ENCODE measurements around the gene PFDN4. TPM values are rescaled to one million over a fixed set of nuclear protein-coding genes. Genes with fewer than 3 reads are reported as not detected.

PFDN4 gene
- total RNA-seq, 1 donor from 2014 or later: 116 TPM

DNA sequence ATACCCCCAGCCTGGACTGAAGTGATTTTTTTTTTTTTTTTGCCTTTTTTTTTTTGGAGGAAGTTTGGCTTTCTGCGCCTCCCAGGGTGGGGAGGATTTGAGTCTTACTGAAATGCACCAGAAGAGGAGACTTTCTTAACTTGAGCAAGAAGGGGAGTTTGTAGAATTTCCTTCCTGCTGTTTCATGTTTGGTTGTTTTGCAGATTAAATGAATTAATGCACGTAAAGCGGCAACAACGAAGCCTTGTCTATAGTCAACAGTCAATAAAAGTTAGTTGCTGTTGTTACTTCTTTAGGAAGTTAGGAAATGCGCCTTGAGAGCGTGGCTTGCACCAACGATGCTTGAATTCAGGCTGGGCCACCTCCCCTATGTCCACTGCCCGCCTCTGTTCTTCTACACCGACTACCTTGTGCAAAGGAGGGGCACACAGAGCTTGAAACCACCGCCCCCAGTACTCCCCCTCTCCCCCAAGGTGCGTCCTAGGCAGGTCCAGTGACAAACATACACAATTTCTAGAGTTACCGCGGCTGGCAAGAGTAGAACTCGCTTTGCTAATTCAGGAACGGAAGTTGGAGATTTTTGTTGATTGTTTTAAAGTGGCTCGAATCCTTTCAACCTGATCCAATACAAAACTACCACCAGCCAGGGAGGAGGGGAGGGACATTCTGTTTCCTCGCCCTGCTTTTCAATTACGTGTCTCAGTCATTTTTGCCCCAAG is 33.3 kb upstream of the PFDN4 start:
- H3K4me3 ChIP-seq (ENCODE audit: low read depth, low read length): peak overlapping the region; percentile 45
- TF ChIP-seq, protein P1, sequence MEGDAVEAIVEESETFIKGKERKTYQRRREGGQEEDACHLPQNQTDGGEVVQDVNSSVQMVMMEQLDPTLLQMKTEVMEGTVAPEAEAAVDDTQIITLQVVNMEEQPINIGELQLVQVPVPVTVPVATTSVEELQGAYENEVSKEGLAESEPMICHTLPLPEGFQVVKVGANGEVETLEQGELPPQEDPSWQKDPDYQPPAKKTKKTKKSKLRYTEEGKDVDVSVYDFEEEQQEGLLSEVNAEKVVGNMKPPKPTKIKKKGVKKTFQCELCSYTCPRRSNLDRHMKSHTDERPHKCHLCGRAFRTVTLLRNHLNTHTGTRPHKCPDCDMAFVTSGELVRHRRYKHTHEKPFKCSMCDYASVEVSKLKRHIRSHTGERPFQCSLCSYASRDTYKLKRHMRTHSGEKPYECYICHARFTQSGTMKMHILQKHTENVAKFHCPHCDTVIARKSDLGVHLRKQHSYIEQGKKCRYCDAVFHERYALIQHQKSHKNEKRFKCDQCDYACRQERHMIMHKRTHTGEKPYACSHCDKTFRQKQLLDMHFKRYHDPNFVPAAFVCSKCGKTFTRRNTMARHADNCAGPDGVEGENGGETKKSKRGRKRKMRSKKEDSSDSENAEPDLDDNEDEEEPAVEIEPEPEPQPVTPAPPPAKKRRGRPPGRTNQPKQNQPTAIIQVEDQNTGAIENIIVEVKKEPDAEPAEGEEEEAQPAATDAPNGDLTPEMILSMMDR (conservative IDR thresholded peaks at IDR 0.05; ENCODE audit: low read depth, low read length): no peak
- DNase-seq (ENCODE audit: low read depth): no peak

DNA sequence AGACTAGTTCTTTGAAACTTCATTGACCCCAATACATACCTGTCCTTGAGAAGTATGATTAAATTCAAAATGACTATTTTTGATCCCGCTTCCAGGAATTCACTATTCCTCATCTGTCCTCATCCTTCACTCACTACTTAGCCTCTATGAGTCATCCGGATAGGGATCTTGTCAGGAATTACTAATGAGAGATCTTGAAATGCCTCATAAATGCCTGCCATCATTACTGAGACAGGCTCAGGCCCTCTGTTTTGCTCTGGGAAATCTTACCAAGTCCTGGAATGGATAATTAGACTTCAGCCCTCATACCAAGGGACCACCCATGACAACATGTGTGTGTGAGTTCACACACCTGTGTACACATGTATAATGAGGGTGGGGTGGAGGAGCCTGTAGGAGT is 31.3 kb upstream of the PFDN4 start:
- TF ChIP-seq, protein P1 (conservative IDR thresholded peaks at IDR 0.05; ENCODE audit: low read depth, low read length): no peak
- DNase-seq (ENCODE audit: low read depth): no peak

GRCh38 chr20:54177378-54177777 is 30.5 kb upstream of the PFDN4 start:
- no peak for DNase-seq (ENCODE audit: low read depth)
- TF ChIP-seq, protein P1 (conservative IDR thresholded peaks at IDR 0.05; ENCODE audit: low read depth, low read length): no peak
- H3K4me3 ChIP-seq (ENCODE audit: low read depth, low read length): no peak overlapping the region

More for the DNA sequence above, 31.3 kb upstream of the PFDN4 start:
- H3K4me3 ChIP-seq (ENCODE audit: low read depth, low read length): no peak overlapping the region

GRCh38 chr20:54178256-54178655 is 29.6 kb upstream of the PFDN4 start:
- DNase-seq (ENCODE audit: low read depth): no peak
- TF ChIP-seq, protein P1 (conservative IDR thresholded peaks at IDR 0.05; ENCODE audit: low read depth, low read length): no peak
- no peak overlapping the region for H3K4me3 ChIP-seq (ENCODE audit: low read depth, low read length)

DNA sequence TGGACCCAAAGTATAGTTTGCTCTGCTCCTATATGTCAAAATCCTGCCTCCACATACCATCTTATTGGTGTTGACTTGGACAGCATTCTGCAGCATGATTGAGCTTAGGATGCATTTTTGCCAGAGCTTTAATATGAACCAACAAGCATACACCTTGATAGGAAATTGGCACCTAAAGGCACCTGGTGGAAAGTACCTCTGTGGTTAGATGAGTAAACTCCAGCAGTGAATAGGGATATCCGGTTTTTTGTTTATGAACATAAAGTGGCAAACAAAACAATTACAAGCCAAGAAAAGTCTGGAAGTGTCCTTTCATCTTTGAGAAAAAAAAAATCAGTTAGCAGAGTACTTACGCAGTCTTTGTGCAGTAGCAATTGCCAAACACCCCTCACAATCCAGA is 27.9 kb upstream of the PFDN4 start:
- TF ChIP-seq, protein P1 (conservative IDR thresholded peaks at IDR 0.05; ENCODE audit: low read depth, low read length): no peak
- no peak for DNase-seq (ENCODE audit: low read depth)

GRCh38 chr20:54180931-54181330 is 27.0 kb upstream of the PFDN4 start:
- H3K4me3 ChIP-seq (ENCODE audit: low read depth, low read length): no peak overlapping the region
- DNase-seq (ENCODE audit: low read depth): no peak
- TF ChIP-seq, protein P1 (conservative IDR thresholded peaks at IDR 0.05; ENCODE audit: low read depth, low read length): no peak

More for the DNA sequence above, 27.9 kb upstream of the PFDN4 start:
- no peak overlapping the region for H3K4me3 ChIP-seq (ENCODE audit: low read depth, low read length)

DNA sequence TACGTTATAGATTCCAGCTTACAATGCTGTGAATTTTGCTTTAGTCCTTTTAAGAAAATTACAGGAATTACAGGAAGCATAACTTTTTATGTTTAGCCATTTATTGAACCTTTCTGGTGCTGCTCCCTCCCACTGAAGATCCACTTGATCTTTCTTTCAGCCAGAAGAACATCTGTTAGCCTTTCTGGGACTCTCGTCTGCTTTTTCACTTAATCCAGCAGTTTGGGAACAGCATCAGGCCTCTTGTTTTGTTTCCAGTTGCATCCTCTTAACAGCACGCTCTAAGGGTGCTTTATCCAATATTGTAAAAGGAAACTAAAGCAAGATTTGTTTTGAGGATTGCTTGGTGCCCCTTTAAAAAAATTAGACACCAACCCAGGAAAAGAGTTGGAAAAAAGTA is 23.8 kb upstream of the PFDN4 start:
- TF ChIP-seq, protein P1 (conservative IDR thresholded peaks at IDR 0.05; ENCODE audit: low read depth, low read length): no peak
- no peak overlapping the region for H3K4me3 ChIP-seq (ENCODE audit: low read depth, low read length)
- no peak for DNase-seq (ENCODE audit: low read depth)
